Mucosa of stomach (tissue), 1 donor: ENCODE results near the gene CTRB1.

Experiments used
- H3K27me3 ChIP-seq: one replicate; pipeline ENCODE4 v1.7.0; 2013; ENCODE audit warnings: mild to moderate bottlenecking, low read length; ENCODE audit not compliant: control insufficient read depth, insufficient read depth
- H3K36me3 ChIP-seq: one replicate; pipeline ENCODE4 v1.7.0; 2013; ENCODE audit warnings: low read length; ENCODE audit not compliant: control insufficient read depth, insufficient read depth
- H3K4me1 ChIP-seq: one replicate; pipeline ENCODE4 v1.7.0; 2013; ENCODE audit warnings: mild to moderate bottlenecking, low read length; ENCODE audit not compliant: control insufficient read depth, insufficient read depth
- H3K4me3 ChIP-seq: one replicate; pipeline ENCODE4 v1.7.0; 2013; ENCODE audit warnings: low read length
- H3K9ac ChIP-seq: one replicate; pipeline ENCODE4 v1.7.0; 2013; ENCODE audit warnings: mild to moderate bottlenecking, low read length, moderate library complexity
- H3K9me3 ChIP-seq: one replicate; pipeline ENCODE4 v1.7.0; 2013; ENCODE audit warnings: mild to moderate bottlenecking, low read length, moderate library complexity; ENCODE audit not compliant: control insufficient read depth
- donor health status: Pancreatic carcinoma.

The CTRB1 gene

GRCh38 chr16:75248536-75249380 is 30.0 kb downstream of the CTRB1 start:
- Histone ChIP-seq H3K9ac (peak overlapping the region; percentile 97), H3K4me1 (peaks cover 80% of the 10 kb centered on the region), H3K4me3 (peak overlapping the region; percentile 58), H3K36me3 (no peaks in the 10 kb centered on the region), H3K27me3 (no peaks in the 10 kb centered on the region), H3K9me3 (no peaks in the 10 kb centered on the region)

GRCh38 chr16:75249441-75249840 is 30.7 kb downstream of the CTRB1 start:
- no peaks in the 10 kb centered on the region for H3K9me3 ChIP-seq
- peaks cover 79% of the 10 kb centered on the region for H3K4me1 ChIP-seq
- H3K27me3 ChIP-seq = no peaks in the 10 kb centered on the region
- H3K9ac ChIP-seq = peak overlapping the region; percentile 97
- peak overlapping the region; percentile 58 for H3K4me3 ChIP-seq
- H3K36me3 ChIP-seq = no peaks in the 10 kb centered on the region

GRCh38 chr16:75250089-75250808 is 31.5 kb downstream of the CTRB1 start:
- H3K27me3 ChIP-seq = no peaks in the 10 kb centered on the region
- H3K36me3 ChIP-seq = no peaks in the 10 kb centered on the region
- peaks cover 79% of the 10 kb centered on the region for H3K4me1 ChIP-seq
- peak overlapping the region; percentile 97 for H3K9ac ChIP-seq
- no peaks in the 10 kb centered on the region for H3K9me3 ChIP-seq
- peak overlapping the region; percentile 88 for H3K4me3 ChIP-seq

GRCh38 chr16:75250809-75251279 is 32.1 kb downstream of the CTRB1 start:
- H3K4me3 ChIP-seq = peak overlapping the region; percentile 88
- no peaks in the 10 kb centered on the region for H3K36me3 ChIP-seq
- peaks cover 74% of the 10 kb centered on the region for H3K4me1 ChIP-seq
- H3K9ac ChIP-seq = peak overlapping the region; percentile 97
- H3K9me3 ChIP-seq = no peaks in the 10 kb centered on the region
- no peaks in the 10 kb centered on the region for H3K27me3 ChIP-seq

- peaks cover 74% of the 10 kb centered on the region for H3K4me1 ChIP-seq
These were observed 32.7 kb downstream of the CTRB1 start, which contains the start of gene BCAR1 for GRCh38 chr16:75251280-75252048. Gene BCAR1 (minus strand): TSS chr16:75251624. CDS start chr16:75251482, 142 bp downstream.

GRCh38 chr16:75252049-75252864 is 33.5 kb downstream of the CTRB1 start:
- Histone ChIP-seq H3K4me1 (peaks cover 74% of the 10 kb centered on the region), H3K27me3 (no peaks in the 10 kb centered on the region), H3K36me3 (no peaks in the 10 kb centered on the region), H3K9me3 (no peaks in the 10 kb centered on the region), H3K9ac (peak overlapping the region; percentile 14), H3K4me3 (no peak overlapping the region)

More at GRCh38 chr16:75251280-75252048, 32.7 kb downstream of the CTRB1 start, which contains the start of gene BCAR1:
- no peaks in the 10 kb centered on the region for H3K9me3 ChIP-seq
- no peaks in the 10 kb centered on the region for H3K27me3 ChIP-seq
- peak within 1 kb of the TSS; percentile 88 for H3K4me3 ChIP-seq
- no peaks in the 10 kb centered on the region for H3K36me3 ChIP-seq
- H3K9ac ChIP-seq = peak within 1 kb of the TSS; percentile 97

- H3K4me1 ChIP-seq = peaks cover 74% of the 10 kb centered on the region
These were observed 34.4 kb downstream of the CTRB1 start for GRCh38 chr16:75252946-75253911.

GRCh38 chr16:75254359-75254837 is 35.6 kb downstream of the CTRB1 start:
- no peak overlapping the region for H3K9ac ChIP-seq
- peaks cover 63% of the 10 kb centered on the region for H3K4me1 ChIP-seq
- no peaks in the 10 kb centered on the region for H3K36me3 ChIP-seq
- no peaks in the 10 kb centered on the region for H3K9me3 ChIP-seq
- no peak overlapping the region for H3K4me3 ChIP-seq
- no peaks in the 10 kb centered on the region for H3K27me3 ChIP-seq

More at GRCh38 chr16:75252946-75253911, 34.4 kb downstream of the CTRB1 start:
- Histone ChIP-seq H3K36me3 (no peaks in the 10 kb centered on the region), H3K27me3 (no peaks in the 10 kb centered on the region), H3K9me3 (no peaks in the 10 kb centered on the region), H3K9ac (no peak overlapping the region), H3K4me3 (no peak overlapping the region)

- Histone ChIP-seq H3K36me3 (no peaks in the 10 kb centered on the region), H3K4me3 (no peak overlapping the region), H3K27me3 (no peaks in the 10 kb centered on the region), H3K4me1 (peaks cover 57% of the 10 kb centered on the region), H3K9ac (peak overlapping the region; percentile 48), H3K9me3 (no peaks in the 10 kb centered on the region)
These were observed 37.3 kb downstream of the CTRB1 start for GRCh38 chr16:75256059-75256571.

GRCh38 chr16:75256696-75257343 is 38.0 kb downstream of the CTRB1 start:
- Histone ChIP-seq H3K36me3 (no peaks in the 10 kb centered on the region), H3K27me3 (no peaks in the 10 kb centered on the region), H3K4me3 (no peak overlapping the region), H3K4me1 (peaks cover 59% of the 10 kb centered on the region), H3K9ac (peak overlapping the region; percentile 48), H3K9me3 (no peaks in the 10 kb centered on the region)
